ENCODE data around the gene ATAT1. TPM values are rescaled to one million over a fixed set of nuclear protein-coding genes. Genes with fewer than 3 reads are reported as not detected.

The ATAT1 gene
- 5.1 to 6.7 TPM (median 6.0 TPM) in 5 replicates for total RNA-seq (2022; extraction: Qiagen RNA extraction; ENCODE audit: low read depth)

GRCh38 chr6:30626484-30627366, at the start of gene ATAT1:
Gene ATAT1, plus strand, starts transcription at chr6:30626874.

GRCh38 chr6:30616811-30617564, 9.7 kb upstream of the ATAT1 start, which contains the start of gene PPP1R10:
Gene PPP1R10, minus strand, starts transcription at chr6:30617243. Its CDS starts 7,299 bp downstream, at chr6:30609944.

GRCh38 chr6:30617565-30618269, 9.0 kb upstream of the ATAT1 start, which contains the start of gene MRPS18B:
Gene MRPS18B, plus strand, starts transcription at chr6:30617840. Its CDS starts 26 bp downstream, at chr6:30617866.

GRCh38 chr6:30646450-30647241, 20.0 kb downstream of the ATAT1 start, which contains the start of gene C6orf136:
Gene C6orf136, plus strand, starts transcription at chr6:30647133. Its CDS starts 99 bp downstream, at chr6:30647232.

GRCh38 chr6:30672445-30673253, 46.0 kb downstream of the ATAT1 start, which contains the start of gene DHX16:
Gene DHX16, minus strand, starts transcription at chr6:30673006. Its CDS starts 165 bp downstream, at chr6:30672841.

GRCh38 chr6:30686009-30686907, 59.6 kb downstream of the ATAT1 start, which contains the start of gene PPP1R18:
Gene PPP1R18, minus strand, starts transcription at chr6:30686645. Its CDS starts 627 bp downstream, at chr6:30686018.

GRCh38 chr6:30690403-30691207, 63.9 kb downstream of the ATAT1 start, which contains the start of gene NRM:
Gene NRM, minus strand, starts transcription at chr6:30690984. Its CDS starts 10 bp downstream, at chr6:30690974.

Other genes starting within 250 kb of the ATAT1 start
- gene HLA-E, start 137.4 kb upstream of the ATAT1 start, total RNA-seq (2022; extraction: Qiagen RNA extraction; ENCODE audit: low read depth), result 60.5 to 68.3 TPM (median 64.0 TPM) in 5 replicates
- 29.4 to 36.9 TPM (median 34.2 TPM) in 5 replicates for gene GNL1, start 70.4 kb upstream of the ATAT1 start, total RNA-seq (2022; extraction: Qiagen RNA extraction; ENCODE audit: low read depth)
- 15.0 to 17.8 TPM (median 15.5 TPM) in 5 replicates for gene PRR3, start 69.6 kb upstream of the ATAT1 start, total RNA-seq (2022; extraction: Qiagen RNA extraction; ENCODE audit: low read depth)
- 54.6 to 59.1 TPM (median 55.0 TPM) in 5 replicates for gene ABCF1, start 55.4 kb upstream of the ATAT1 start, total RNA-seq (2022; extraction: Qiagen RNA extraction; ENCODE audit: low read depth)
- 26.5 to 49.4 TPM (median 34.1 TPM) in 5 replicates for gene PPP1R10, start 9.6 kb upstream of the ATAT1 start, total RNA-seq (2022; extraction: Qiagen RNA extraction; ENCODE audit: low read depth)
- 69.1 to 95.9 TPM (median 73.8 TPM) in 5 replicates for gene MRPS18B, start 9.0 kb upstream of the ATAT1 start, total RNA-seq (2022; extraction: Qiagen RNA extraction; ENCODE audit: low read depth)
- gene C6orf136, start 20.3 kb downstream of the ATAT1 start, total RNA-seq (2022; extraction: Qiagen RNA extraction; ENCODE audit: low read depth), result 9.6 to 14.3 TPM (median 13.5 TPM) in 5 replicates
- gene DHX16, start 46.1 kb downstream of the ATAT1 start, total RNA-seq (2022; extraction: Qiagen RNA extraction; ENCODE audit: low read depth), result 24.8 to 29.7 TPM (median 29.0 TPM) in 5 replicates
- 45.9 to 52.5 TPM (median 47.2 TPM) in 5 replicates for gene PPP1R18, start 59.8 kb downstream of the ATAT1 start, total RNA-seq (2022; extraction: Qiagen RNA extraction; ENCODE audit: low read depth)
- gene NRM, start 64.1 kb downstream of the ATAT1 start, total RNA-seq (2022; extraction: Qiagen RNA extraction; ENCODE audit: low read depth), result 24.4 to 30.4 TPM (median 27.2 TPM) in 5 replicates
- gene MDC1, start 90.4 kb downstream of the ATAT1 start, total RNA-seq (2022; extraction: Qiagen RNA extraction; ENCODE audit: low read depth), result 14.9 to 23.1 TPM (median 18.3 TPM) in 5 replicates
- 879 to 1,021 TPM (median 905 TPM) in 5 replicates for gene TUBB, start 93.5 kb downstream of the ATAT1 start, total RNA-seq (2022; extraction: Qiagen RNA extraction; ENCODE audit: low read depth)
- gene FLOT1, start 115.8 kb downstream of the ATAT1 start, total RNA-seq (2022; extraction: Qiagen RNA extraction; ENCODE audit: low read depth), result 81.4 to 94.3 TPM (median 88.8 TPM) in 5 replicates
- 129 to 154 TPM (median 152 TPM) in 5 replicates for gene IER3, start 117.7 kb downstream of the ATAT1 start, total RNA-seq (2022; extraction: Qiagen RNA extraction; ENCODE audit: low read depth)